HepG2 (cell line): ENCODE data around the gene GPR55. TPM values are rescaled to one million over a fixed set of nuclear protein-coding genes. Genes with fewer than 3 reads are reported as not detected.

Experiments
- ATAC-seq: fragments of 200-7000 bp; cut with Tn5 transposase; 3 replicates; pipeline ENCODE4 v1.9.1; 2020; ENCODE audit warnings: mild to moderate bottlenecking, moderate library complexity
- BruUV-seq: library from RNA; stranded (reverse); fragments of 400-500 nt; replicated peaks from 2 replicates; lab custom pipeline; 2021; lab: Mats Ljungman, UMichigan
- CTCF ChIA-PET: fragments of 300-600 bp; formaldehyde crosslinking; extraction: SDS; loops from one replicate; lab custom pipeline; 2021; ENCODE audit warnings: low total read pairs, inconsistent platforms, low intra/inter-chr PET ratio; lab: Yijun Ruan, JAX
- POLR2A ChIA-PET: fragments of 350-600 bp; sonication (Branson Sonifier 250); formaldehyde crosslinking; loops from one replicate; lab custom pipeline; 2020; ENCODE audit warnings: antibody characterized with exemption, inconsistent platforms; lab: Yijun Ruan, JAX
- DNase-seq: peaks from one replicate; pipeline ENCODE4 v3.0.0-alpha.2; 2015; ENCODE audit warnings: low spot score
- FAIRE-seq: peaks from 3 replicates; lab custom pipeline; 2011; peaks lifted over from hg19 to GRCh38; lab: Jason Lieb, UNC
- H2AFZ ChIP-seq: one replicate; pipeline ENCODE4 v1.6.1; 2011; ENCODE audit warnings: low read length, inconsistent platforms
- H3K27ac ChIP-seq: fragments of 300-600 bp; 3 replicates; pipeline ENCODE4 v1.8.0; 2011; ENCODE audit warnings: mixed run types, mild to moderate bottlenecking, mixed read lengths, low read length, inconsistent platforms; ENCODE audit not compliant: insufficient read depth; ENCODE audit errors: extremely low read length
- H3K27me3 ChIP-seq, 2 experiments: fragments of 200-600 bp in 1 of 2; 2 replicates in 1 of 2; 3 replicates in 1 of 2; pipeline versions ENCODE4 v1.6.0 to v1.8.0; 2011; ENCODE audit warnings: low read length in 2 of 2, mild to moderate bottlenecking in 2 of 2, moderate library complexity in 2 of 2, inconsistent platforms in 1 of 2; ENCODE audit not compliant: insufficient read depth in 2 of 2, control insufficient read depth in 1 of 2
- H3K36me3 ChIP-seq, 2 experiments: fragments of 200-600 bp in 1 of 2; replicated peaks in 1 of 2; 2 replicates in 1 of 2; 3 replicates in 1 of 2; pipeline versions ENCODE4 v1.5.1 to v1.8.0; 2011; ENCODE audit warnings: low read length in 2 of 2, inconsistent platforms in 1 of 2; ENCODE audit not compliant: insufficient read depth in 2 of 2, control insufficient read depth in 1 of 2
- H3K4me1 ChIP-seq: 2 replicates; pipeline ENCODE4 v1.5.1; 2012; ENCODE audit warnings: low read length, inconsistent platforms; ENCODE audit not compliant: insufficient read depth
- H3K4me2 ChIP-seq: 2 replicates; pipeline ENCODE4 v1.6.0; 2011; ENCODE audit warnings: low read depth, low read length, inconsistent platforms
- H3K4me3 ChIP-seq, 3 experiments: fragments of 200-600 bp in 1 of 3; sonication (generic), shearing (Covaris generic) in 1 of 3; replicated peaks in 1 of 3; 2 replicates each; pipeline ENCODE4 v1.5.1; 2011 to 2016; ENCODE audit warnings: low read length in 3 of 3, inconsistent platforms in 2 of 3, low read depth in 2 of 3, mild to moderate bottlenecking in 2 of 3, control low read depth in 1 of 3, mixed read lengths in 1 of 3; ENCODE audit not compliant: insufficient read depth in 1 of 3
- H3K79me2 ChIP-seq: one replicate; pipeline ENCODE4 v1.6.1; 2011; ENCODE audit warnings: low read length, inconsistent platforms; ENCODE audit not compliant: insufficient read depth
- H3K9ac ChIP-seq: 2 replicates; pipeline ENCODE4 v1.6.0; 2011; ENCODE audit warnings: mild to moderate bottlenecking, low read depth, low read length, inconsistent platforms; ENCODE audit not compliant: insufficient read depth
- H3K9me3 ChIP-seq: 2 replicates; pipeline ENCODE4 v1.5.1; 2012; ENCODE audit warnings: mild to moderate bottlenecking, low read length
- H4K20me1 ChIP-seq: 2 replicates; pipeline ENCODE4 v1.6.0; 2011; ENCODE audit warnings: inconsistent platforms, mild to moderate bottlenecking, low read length, moderate library complexity; ENCODE audit not compliant: insufficient read depth
- ATF7 ChIP-seq, 2 experiments: fragments of 450-650 bp in 1 of 2; sonication (generic) in 1 of 2; formaldehyde crosslinking in 1 of 2; IDR thresholded peaks; 2 replicates each; pipeline versions ENCODE4 v1.4.0 to v1.6.1; 2016 to 2020; ENCODE audit warnings: antibody characterized with exemption in 1 of 2, mild to moderate bottlenecking in 1 of 2, missing genetic modification reagents in 1 of 2
- GTF2F1 ChIP-seq: fragments of 150-350 bp; IDR thresholded peaks from 2 replicates; pipeline ENCODE4 v1.6.1; 2014; ENCODE audit warnings: low read length
- HMGA1 ChIP-seq: sonication (generic); formaldehyde crosslinking; conservative IDR thresholded peaks from 2 replicates; pipeline ENCODE4 v1.4.0; 2020; ENCODE audit warnings: missing genetic modification reagents
- KDM5A ChIP-seq: fragments of 200-600 bp; sonication (generic); IDR thresholded peaks from 2 replicates; pipeline ENCODE4 v1.7.0; 2018; ENCODE audit warnings: antibody characterized with exemption, mild to moderate bottlenecking, low read length, borderline replicate concordance
- LCORL ChIP-seq, 2 experiments: fragments of 450-650 bp in 1 of 2; sonication (generic) in 1 of 2; formaldehyde crosslinking in 1 of 2; IDR thresholded peaks; 2 replicates each; pipeline versions ENCODE4 v1.5.0 to v1.6.1; 2017 to 2020; ENCODE audit warnings: antibody characterized with exemption in 1 of 2, missing genetic modification reagents in 1 of 2
- NR2C2 ChIP-seq: sonication (generic); formaldehyde crosslinking; IDR thresholded peaks from 2 replicates; pipeline ENCODE4 v1.4.0; 2020; ENCODE audit warnings: missing genetic modification reagents, mild to moderate bottlenecking, moderate library complexity, borderline replicate concordance
- PAXIP1 ChIP-seq: sonication (generic); formaldehyde crosslinking; conservative IDR thresholded peaks from 2 replicates; pipeline ENCODE4 v1.4.0; 2020; ENCODE audit warnings: mild to moderate bottlenecking, missing genetic modification reagents, moderate library complexity
- PRMT3 ChIP-seq: sonication (generic); formaldehyde crosslinking; IDR thresholded peaks from 2 replicates; pipeline ENCODE4 v1.8.1; 2022; ENCODE audit warnings: low read depth, mild to moderate bottlenecking, moderate library complexity, missing genetic modification reagents, borderline replicate concordance
- REXO4 ChIP-seq: sonication (generic); formaldehyde crosslinking; IDR thresholded peaks from 2 replicates; pipeline ENCODE4 v1.8.0; 2022; ENCODE audit warnings: missing genetic modification reagents, mild to moderate bottlenecking, borderline replicate concordance
- ZNF34 ChIP-seq: sonication (generic); formaldehyde crosslinking; IDR thresholded peaks from 2 replicates; pipeline ENCODE4 v1.4.0; 2020; ENCODE audit warnings: mild to moderate bottlenecking, missing genetic modification reagents, borderline replicate concordance
- ZNF598 ChIP-seq: sonication (generic); formaldehyde crosslinking; IDR thresholded peaks from 2 replicates; pipeline ENCODE4 v1.5.1; 2020; ENCODE audit warnings: mild to moderate bottlenecking, missing genetic modification reagents, borderline replicate concordance
- ZNF746 ChIP-seq: sonication (generic); formaldehyde crosslinking; IDR thresholded peaks from 2 replicates; pipeline ENCODE4 v1.8.0; 2022; ENCODE audit warnings: mild to moderate bottlenecking, missing genetic modification reagents
- ZNF749 ChIP-seq: sonication (generic); formaldehyde crosslinking; IDR thresholded peaks from 2 replicates; pipeline ENCODE4 v1.8.0; 2022; ENCODE audit warnings: mild to moderate bottlenecking, missing genetic modification reagents, moderate library complexity, borderline replicate concordance
- ZSCAN12 ChIP-seq: sonication (generic); formaldehyde crosslinking; IDR thresholded peaks from 2 replicates; pipeline ENCODE4 v1.9.0; 2021; ENCODE audit warnings: mild to moderate bottlenecking, missing genetic modification reagents
- ZSCAN22 ChIP-seq: sonication (generic); formaldehyde crosslinking; IDR thresholded peaks from 2 replicates; pipeline ENCODE4 v1.4.0; 2020; ENCODE audit warnings: mild to moderate bottlenecking, missing genetic modification reagents
- WGBS: methylation state at CpG from one replicate; pipeline ENCODE4 v1.1.6; 2017; ENCODE audit warnings: low lambda C conversion rate; 5-methylcytosine and 5-hydroxymethylcytosine counted together
- in situ Hi-C: cut with HindIII; loops from 2 replicates; pipeline ENCODE4 v1.10.0; 2017; ENCODE audit warnings: low pct_unique_long_range_greater_than_20kb; ENCODE audit not compliant: extremely low pct_ligation_motif_present
- intact Hi-C: fragments of 100-400 bp; cut with micrococcal nuclease; formaldehyde crosslinking; loops from one replicate; pipeline ENCODE4 v1.10.0; 2022; ENCODE audit not compliant: unreplicated experiment
- polyA plus RNA-seq, 8 experiments: library from polyadenylated mRNA; depleted of rRNA in 3 of 8; stranded (reverse) in 7 of 8; unstranded in 1 of 8; fragments of >200 nt; fragmentation: Illumina TruSeq in 4 of 8; extraction: Trizol in 4 of 8; gene quantifications; 2 replicates each; pipeline versions ENCODE4 v1.2.1 to v1.2.3, GENCODE V29; 2011 to 2016; ENCODE audit warnings: low read depth in 4 of 8, missing spikeins in 1 of 8, mixed read lengths in 1 of 8; ENCODE audit not compliant: insufficient read depth in 1 of 8
- total RNA-seq, 5 experiments: library from RNA; depleted of rRNA; stranded (reverse); fragments of >200 nt; fragmentation: Illumina TruSeq; extraction: Trizol; gene quantifications; 2 replicates each; pipeline ENCODE4 v1.2.3, GENCODE V29; 2016; ENCODE audit warnings: low read depth in 1 of 5

GPR55 gene
- total and polyA plus RNA-seq, 2 of the 13 experiments (the other 11 are each of a cell fraction or from before 2014, with no cell fraction given), result not detected

DNA sequence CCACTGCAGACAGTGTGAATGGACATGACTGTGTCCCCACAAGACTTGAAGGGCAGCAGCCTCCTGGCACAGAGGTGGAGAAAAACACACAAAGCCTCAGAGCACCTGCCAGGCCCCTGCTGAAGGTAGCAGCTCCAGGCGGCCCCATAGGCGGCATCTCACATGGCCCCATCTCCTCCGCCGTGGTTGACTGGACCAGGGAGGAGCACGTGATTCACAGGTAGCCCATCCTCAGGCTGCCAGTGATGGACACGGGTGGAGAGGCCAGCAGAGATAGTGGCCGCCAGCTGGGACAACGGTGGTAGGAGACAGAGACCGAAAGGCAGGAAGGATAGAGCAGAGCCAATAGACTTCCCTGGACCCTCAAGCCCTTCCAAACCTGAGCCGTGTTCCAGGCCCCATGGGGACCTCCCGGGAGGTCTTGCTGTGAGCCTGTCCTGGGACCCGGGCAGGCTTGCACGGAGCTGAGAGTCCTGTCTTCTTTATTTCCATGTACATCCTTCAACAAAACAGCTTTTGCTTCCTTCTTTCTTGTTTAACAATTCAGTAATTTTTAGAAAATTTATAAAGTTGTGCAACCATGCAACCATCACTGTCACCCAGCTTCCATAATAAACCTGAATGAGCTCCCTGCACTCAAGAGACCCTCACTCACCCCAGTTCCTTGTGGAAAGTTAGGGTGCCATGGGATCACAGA lies 26.9 kb downstream of the GPR55 start:
- BruUV-seq, result no TSS peak
- no peak overlapping the region for H3K4me2 ChIP-seq
- no peak for TF ChIP-seq ZSCAN22
- no peak for TF ChIP-seq KDM5A
- TF ChIP-seq LCORL (IDR thresholded peaks at IDR 0.05), result no peak
- no peak for TF ChIP-seq LCORL (CRISPR knock-in tag; IDR thresholded peaks at IDR 0.05)
- no peak for TF ChIP-seq PAXIP1 (CRISPR knock-in tag)
- no peak for TF ChIP-seq HMGA1
- no peak for TF ChIP-seq GTF2F1
- TF ChIP-seq PRMT3 (CRISPR knock-in tag), result no peak
- TF ChIP-seq ZNF598 (CRISPR knock-in tag), result no peak
- no peak for TF ChIP-seq ZNF34
- no peak for TF ChIP-seq ZSCAN12
- TF ChIP-seq NR2C2 (CRISPR knock-in tag), result no peak
- TF ChIP-seq ZNF749 (CRISPR knock-in tag), result no peak
- no peak for TF ChIP-seq ATF7 (IDR thresholded peaks at IDR 0.05)
- TF ChIP-seq ATF7 (CRISPR knock-in tag; IDR thresholded peaks at IDR 0.05), result no peak
- no peak for TF ChIP-seq REXO4
- TF ChIP-seq ZNF746, result no peak
- intact Hi-C loops, result no loop called here
- no peaks in the 10 kb centered on the region for H3K79me2 ChIP-seq
- in situ Hi-C loops, result no loop called here
- H3K27me3 ChIP-seq, result peaks cover 2 to 60% of the 10 kb centered on the region in 2 experiments
- H2AFZ ChIP-seq, result no peak overlapping the region
- WGBS, result 29% methylated on average over 12 of the region's 13 CpGs
- H3K9me3 ChIP-seq, result no peaks in the 10 kb centered on the region
- ChIA-PET POLR2A (no interaction called here), CTCF (no interaction called here)
- H3K27ac ChIP-seq, result no peak overlapping the region
- DNase-seq, result no peak
- ATAC-seq, result no peak
- no peak for FAIRE-seq
- no peaks in the 10 kb centered on the region for H3K4me1 ChIP-seq
- no peak overlapping the region for H3K4me3 ChIP-seq
- H3K36me3 ChIP-seq, result no peaks in the 10 kb centered on the region
- no peaks in the 10 kb centered on the region for H4K20me1 ChIP-seq
- H3K9ac ChIP-seq, result no peak overlapping the region
